ENCODE data around the gene RPLP2.
A peak's percentile ranks its signal among the peaks of the same experiment; 100 is the strongest.

RPLP2 gene

GRCh38 chr11:762421-763072, 47.2 kb upstream of the RPLP2 start:
- Histone ChIP-seq H2AFZ (ENCODE audit: low read depth, low read length) (no peak overlapping the region), H3K27me3 (ENCODE audit: insufficient read depth, low read length, poor library complexity) (no peaks in the 10 kb centered on the region), H3K9ac (ENCODE audit: low read depth, low read length) (no peak overlapping the region), H3K4me2 (ENCODE audit: insufficient read depth, low read length) (no peak overlapping the region), H3K9me3 (ENCODE audit: insufficient read depth, low read length, severe bottlenecking) (no peaks in the 10 kb centered on the region), H3K4me1 (ENCODE audit: insufficient read depth, low read length) (no peaks in the 10 kb centered on the region), H3K27ac (ENCODE audit: low read length) (peak overlapping the region; percentile 27; the same call in 1 of the 2 replicates), H4K20me1 (ENCODE audit: insufficient read depth, low read length) (peaks cover 45% of the 10 kb centered on the region), H3K36me3 (ENCODE audit: insufficient read depth, low read length) (peaks cover 85% of the 10 kb centered on the region), H3K79me2 (ENCODE audit: insufficient read depth, low read length) (peaks cover 2% of the 10 kb centered on the region), H3K4me3 (ENCODE audit: low read depth in 1 of 2, low read length in 2 of 2) (no peak overlapping the region)
- TF ChIP-seq EZH2 (IDR thresholded peaks at IDR 0.05; ENCODE audit: borderline replicate concordance, low read depth, low read length, severe bottlenecking) (no peak), CTCF (IDR thresholded peaks at IDR 0.05; ENCODE audit: borderline replicate concordance, extremely low read depth, low read length, poor library complexity, severe bottlenecking) (peak; percentile 47)
- peak; percentile 53 for ATAC-seq (ENCODE audit: insufficient read depth, low read depth)
- DNase-seq = peak; percentile 41

DNA sequence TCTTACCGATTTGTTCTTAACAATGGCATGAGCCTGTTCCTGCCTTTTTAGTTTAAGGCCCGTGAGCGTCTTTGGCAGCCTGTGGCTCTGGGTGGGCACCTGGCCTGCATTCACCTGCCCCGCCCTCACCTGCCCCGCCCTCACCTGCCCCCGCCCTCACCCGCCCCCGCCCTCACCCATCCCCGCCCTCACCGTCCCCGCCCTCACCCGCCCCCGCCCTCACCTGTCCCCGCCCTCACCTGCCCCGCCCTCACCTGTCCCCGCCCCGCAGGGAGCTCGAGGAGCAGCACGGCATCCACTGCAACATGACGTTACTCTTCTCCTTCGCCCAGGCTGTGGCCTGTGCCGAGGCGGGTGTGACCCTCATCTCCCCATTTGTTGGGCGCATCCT, 46.7 kb upstream of the RPLP2 start:
- Histone ChIP-seq H3K4me3 (ENCODE audit: low read depth in 1 of 2, low read length in 2 of 2) (no peak overlapping the region), H3K4me2 (ENCODE audit: insufficient read depth, low read length) (no peak overlapping the region), H3K4me1 (ENCODE audit: insufficient read depth, low read length) (no peaks in the 10 kb centered on the region), H3K27ac (ENCODE audit: low read length) (no peak overlapping the region), H3K79me2 (ENCODE audit: insufficient read depth, low read length) (no peaks in the 10 kb centered on the region; the same call in 1 of the 2 replicates), H3K9ac (ENCODE audit: low read depth, low read length) (no peak overlapping the region), H3K9me3 (ENCODE audit: insufficient read depth, low read length, severe bottlenecking) (no peaks in the 10 kb centered on the region), H3K27me3 (ENCODE audit: insufficient read depth, low read length, poor library complexity) (no peaks in the 10 kb centered on the region), H3K36me3 (ENCODE audit: insufficient read depth, low read length) (peaks cover 83% of the 10 kb centered on the region), H4K20me1 (ENCODE audit: insufficient read depth, low read length) (peaks cover 45% of the 10 kb centered on the region), H2AFZ (ENCODE audit: low read depth, low read length) (no peak overlapping the region)
- TF ChIP-seq EZH2 (IDR thresholded peaks at IDR 0.05; ENCODE audit: borderline replicate concordance, low read depth, low read length, severe bottlenecking) = no peak
- TF ChIP-seq CTCF (IDR thresholded peaks at IDR 0.05; ENCODE audit: borderline replicate concordance, extremely low read depth, low read length, poor library complexity, severe bottlenecking) = no peak
- DNase-seq = no peak
- no peak for ATAC-seq (ENCODE audit: insufficient read depth, low read depth)

DNA sequence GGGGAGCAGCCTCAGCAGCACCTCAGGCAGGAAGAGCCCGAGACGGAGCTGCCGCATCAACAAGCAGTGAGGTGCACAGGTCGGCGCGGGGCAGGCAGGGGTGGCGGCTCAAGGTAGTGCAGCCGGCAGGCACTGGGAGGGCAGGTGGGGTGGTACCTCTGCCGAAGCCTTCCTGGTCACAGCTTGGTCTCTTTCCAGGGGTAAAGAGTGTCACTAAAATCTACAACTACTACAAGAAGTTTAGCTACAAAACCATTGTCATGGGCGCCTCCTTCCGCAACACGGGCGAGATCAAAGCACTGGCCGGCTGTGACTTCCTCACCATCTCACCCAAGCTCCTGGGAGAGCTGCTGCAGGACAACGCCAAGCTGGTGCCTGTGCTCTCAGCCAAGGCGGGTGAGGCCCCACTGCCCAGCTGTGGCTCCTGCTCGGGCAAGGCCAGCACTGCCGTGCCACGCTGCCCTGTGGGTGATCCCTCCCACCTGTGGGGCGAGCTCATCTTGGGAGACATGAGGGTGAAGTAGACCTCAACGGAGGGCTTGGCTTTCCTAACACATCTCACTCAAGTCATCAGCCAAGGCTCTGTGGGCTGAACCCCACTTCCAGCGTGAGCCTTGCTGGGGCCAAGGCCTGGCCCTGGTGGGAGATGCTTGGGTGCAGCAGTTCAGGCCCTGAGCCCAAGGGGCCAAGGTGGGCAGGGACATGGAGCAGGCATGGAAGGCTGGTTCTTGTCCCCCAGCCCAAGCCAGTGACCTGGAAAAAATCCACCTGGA, 46.0 kb upstream of the RPLP2 start:
- peaks cover 45% of the 10 kb centered on the region for H4K20me1 ChIP-seq (ENCODE audit: insufficient read depth, low read length)

More for the DNA sequence above, 46.0 kb upstream of the RPLP2 start:
- no peaks in the 10 kb centered on the region; the same call in 1 of the 2 replicates for H3K79me2 ChIP-seq (ENCODE audit: insufficient read depth, low read length)
- TF ChIP-seq CTCF (IDR thresholded peaks at IDR 0.05; ENCODE audit: borderline replicate concordance, extremely low read depth, low read length, poor library complexity, severe bottlenecking) (no peak), EZH2 (IDR thresholded peaks at IDR 0.05; ENCODE audit: borderline replicate concordance, low read depth, low read length, severe bottlenecking) (no peak)
- H3K9ac ChIP-seq (ENCODE audit: low read depth, low read length) = no peak overlapping the region
- ATAC-seq (ENCODE audit: insufficient read depth, low read depth) (no peak), DNase-seq (no peak)
- H2AFZ ChIP-seq (ENCODE audit: low read depth, low read length) = no peak overlapping the region
- H3K4me3 ChIP-seq (ENCODE audit: low read depth in 1 of 2, low read length in 2 of 2) = no peak overlapping the region
- H3K4me1 ChIP-seq (ENCODE audit: insufficient read depth, low read length) = no peaks in the 10 kb centered on the region
- peaks cover 81% of the 10 kb centered on the region for H3K36me3 ChIP-seq (ENCODE audit: insufficient read depth, low read length)
- H3K4me2 ChIP-seq (ENCODE audit: insufficient read depth, low read length) = no peak overlapping the region
- no peaks in the 10 kb centered on the region for H3K9me3 ChIP-seq (ENCODE audit: insufficient read depth, low read length, severe bottlenecking)
- H3K27me3 ChIP-seq (ENCODE audit: insufficient read depth, low read length, poor library complexity) = no peaks in the 10 kb centered on the region
- H3K27ac ChIP-seq (ENCODE audit: low read length) = no peak overlapping the region

Data from DND-41 (cell line).